ENCODE data around the gene IRS4.

DNA sequence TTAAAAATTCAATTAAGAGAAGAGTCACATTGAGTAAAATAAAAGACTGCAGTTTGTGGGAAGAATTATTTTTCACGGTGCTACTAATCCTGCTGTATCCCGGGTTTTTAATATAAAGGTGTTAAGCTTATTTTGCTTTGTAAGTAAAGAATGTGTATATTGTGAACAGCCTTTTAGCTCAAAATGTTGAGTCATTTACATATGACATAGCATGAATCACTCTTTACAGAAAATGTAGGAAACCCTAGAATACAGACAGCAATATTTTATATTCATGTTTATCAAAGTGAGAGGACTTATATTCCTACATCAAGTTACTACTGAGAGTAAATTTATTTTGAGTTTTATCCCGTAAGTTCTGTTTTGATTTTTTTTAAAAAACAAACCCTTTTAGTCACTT, 39.7 kb downstream of the IRS4 start:
- TF ChIP-seq, protein P1, sequence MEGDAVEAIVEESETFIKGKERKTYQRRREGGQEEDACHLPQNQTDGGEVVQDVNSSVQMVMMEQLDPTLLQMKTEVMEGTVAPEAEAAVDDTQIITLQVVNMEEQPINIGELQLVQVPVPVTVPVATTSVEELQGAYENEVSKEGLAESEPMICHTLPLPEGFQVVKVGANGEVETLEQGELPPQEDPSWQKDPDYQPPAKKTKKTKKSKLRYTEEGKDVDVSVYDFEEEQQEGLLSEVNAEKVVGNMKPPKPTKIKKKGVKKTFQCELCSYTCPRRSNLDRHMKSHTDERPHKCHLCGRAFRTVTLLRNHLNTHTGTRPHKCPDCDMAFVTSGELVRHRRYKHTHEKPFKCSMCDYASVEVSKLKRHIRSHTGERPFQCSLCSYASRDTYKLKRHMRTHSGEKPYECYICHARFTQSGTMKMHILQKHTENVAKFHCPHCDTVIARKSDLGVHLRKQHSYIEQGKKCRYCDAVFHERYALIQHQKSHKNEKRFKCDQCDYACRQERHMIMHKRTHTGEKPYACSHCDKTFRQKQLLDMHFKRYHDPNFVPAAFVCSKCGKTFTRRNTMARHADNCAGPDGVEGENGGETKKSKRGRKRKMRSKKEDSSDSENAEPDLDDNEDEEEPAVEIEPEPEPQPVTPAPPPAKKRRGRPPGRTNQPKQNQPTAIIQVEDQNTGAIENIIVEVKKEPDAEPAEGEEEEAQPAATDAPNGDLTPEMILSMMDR (IDR thresholded peaks at IDR 0.05) = no peak
- TF ChIP-seq POLR2AphosphoS5 (IDR thresholded peaks at IDR 0.05; ENCODE audit: insufficient read depth in 1 of 2, low read depth in 1 of 2) = no peak
